ENCODE results near the gene PLEKHH3.

The PLEKHH3 gene

GRCh38 chr17:42676424-42677011 is at the start of gene PLEKHH3:
TSS of gene PLEKHH3 (minus strand) at chr17:42676994. CDS start at chr17:42676563, 431 bp downstream.
- DNase-seq, result no peak

- no peak for DNase-seq
Observed at GRCh38 chr17:42725143-42725542, 48.3 kb upstream of the PLEKHH3 start.

- no peak for DNase-seq
Observed at GRCh38 chr17:42723636-42724035, 46.8 kb upstream of the PLEKHH3 start.

- DNase-seq, result peak; percentile 58
Observed at GRCh38 chr17:42720996-42721583, 44.3 kb upstream of the PLEKHH3 start.

DNA sequence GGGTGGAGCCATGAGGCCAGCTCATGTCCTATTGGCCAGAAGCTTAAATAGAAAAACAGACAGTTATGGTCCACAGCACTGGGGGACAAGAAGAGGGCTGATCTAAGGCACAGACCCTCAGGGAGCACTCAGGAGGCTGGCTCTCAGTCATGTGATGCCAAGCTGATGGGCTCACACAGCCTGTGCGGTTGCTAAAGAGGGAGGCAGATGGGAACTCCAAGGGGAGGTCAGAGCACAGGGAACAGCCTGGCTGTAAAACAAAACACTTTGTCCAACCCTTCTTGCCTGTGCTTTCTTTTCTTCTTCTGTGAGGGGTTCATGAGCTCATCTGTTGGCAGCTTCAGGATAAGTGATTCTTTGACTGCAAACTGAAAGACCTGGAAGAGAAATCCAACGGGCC is 32.8 kb upstream of the PLEKHH3 start:
- DNase-seq, result no peak

DNA sequence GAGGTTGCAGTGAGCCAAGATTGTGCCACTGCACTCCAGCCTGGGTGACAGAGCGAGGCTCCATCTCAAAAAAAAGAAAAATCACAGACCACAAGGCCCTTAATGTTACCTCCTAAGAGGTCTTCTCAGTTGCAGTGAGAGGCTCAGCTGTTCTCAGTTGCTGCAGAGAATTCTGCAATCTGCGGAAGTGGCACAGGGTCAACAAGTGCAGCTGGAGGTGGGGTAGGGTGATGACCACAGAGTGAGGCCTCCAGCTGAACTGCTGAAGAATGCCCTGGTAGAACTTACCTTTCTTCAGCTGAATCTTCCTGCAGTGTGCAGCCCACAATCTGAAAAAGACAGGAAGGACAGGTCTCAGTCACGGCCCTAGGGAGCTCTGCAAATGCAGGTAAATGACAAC is 31.8 kb upstream of the PLEKHH3 start:
- no peak for DNase-seq

GRCh38 chr17:42706732-42707131 is 29.9 kb upstream of the PLEKHH3 start:
- no peak for DNase-seq

GRCh38 chr17:42704837-42705494 is 28.2 kb upstream of the PLEKHH3 start:
- DNase-seq, result peak; percentile 10

GRCh38 chr17:42704490-42704836 is 27.7 kb upstream of the PLEKHH3 start:
- no peak for DNase-seq

GRCh38 chr17:42702446-42702845 is 25.7 kb upstream of the PLEKHH3 start:
- no peak for DNase-seq

GRCh38 chr17:42700586-42701289 is 23.9 kb upstream of the PLEKHH3 start:
- DNase-seq, result no peak

- DNase-seq, result no peak
Observed at GRCh38 chr17:42699415-42699740, 22.6 kb upstream of the PLEKHH3 start.

- DNase-seq, result no peak
Observed at GRCh38 chr17:42698736-42699414, 22.1 kb upstream of the PLEKHH3 start.

GRCh38 chr17:42697108-42697811 is 20.5 kb upstream of the PLEKHH3 start:
- DNase-seq, result no peak

DNA sequence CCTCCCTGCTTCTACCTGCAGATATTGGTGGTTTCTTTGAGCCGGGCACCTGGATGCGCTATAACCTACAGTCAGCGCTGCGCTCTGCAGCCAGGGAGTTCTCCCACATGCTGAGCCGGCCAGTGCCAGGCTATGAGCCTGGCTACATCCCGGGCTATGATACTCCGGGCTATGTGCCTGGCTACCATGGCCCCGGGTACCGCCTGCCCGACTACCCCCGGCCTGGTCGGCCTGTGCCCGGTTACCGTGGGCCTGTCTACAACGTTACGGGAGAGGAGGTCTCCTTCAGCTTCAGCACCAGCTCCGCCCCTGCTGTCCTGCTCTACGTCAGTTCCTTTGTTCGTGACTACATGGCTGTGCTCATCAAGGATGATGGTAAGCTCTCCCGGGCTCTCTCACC is 18.7 kb upstream of the PLEKHH3 start:
- no peak for DNase-seq

DNA sequence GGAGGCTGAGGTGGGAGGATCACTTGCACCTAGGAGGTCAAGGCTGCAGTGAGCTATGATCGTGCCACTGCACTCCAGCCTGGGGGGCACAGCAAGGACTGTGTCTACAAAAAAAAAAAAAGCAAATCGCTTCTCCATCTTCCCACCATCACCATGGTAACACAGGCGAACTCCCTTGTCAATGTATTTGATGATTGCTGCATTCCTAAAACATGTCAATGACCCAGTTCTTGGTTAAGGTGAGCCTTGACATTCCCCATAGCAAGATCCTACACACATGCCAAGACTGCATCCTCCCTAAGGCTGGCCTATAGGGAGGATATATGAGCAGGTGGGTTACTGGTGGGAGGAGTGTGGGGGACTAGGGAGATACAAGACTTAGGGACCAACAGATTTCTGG is 17.7 kb upstream of the PLEKHH3 start:
- no peak for DNase-seq

GRCh38 chr17:42692489-42692888 is 15.7 kb upstream of the PLEKHH3 start:
- DNase-seq, result no peak

DNA sequence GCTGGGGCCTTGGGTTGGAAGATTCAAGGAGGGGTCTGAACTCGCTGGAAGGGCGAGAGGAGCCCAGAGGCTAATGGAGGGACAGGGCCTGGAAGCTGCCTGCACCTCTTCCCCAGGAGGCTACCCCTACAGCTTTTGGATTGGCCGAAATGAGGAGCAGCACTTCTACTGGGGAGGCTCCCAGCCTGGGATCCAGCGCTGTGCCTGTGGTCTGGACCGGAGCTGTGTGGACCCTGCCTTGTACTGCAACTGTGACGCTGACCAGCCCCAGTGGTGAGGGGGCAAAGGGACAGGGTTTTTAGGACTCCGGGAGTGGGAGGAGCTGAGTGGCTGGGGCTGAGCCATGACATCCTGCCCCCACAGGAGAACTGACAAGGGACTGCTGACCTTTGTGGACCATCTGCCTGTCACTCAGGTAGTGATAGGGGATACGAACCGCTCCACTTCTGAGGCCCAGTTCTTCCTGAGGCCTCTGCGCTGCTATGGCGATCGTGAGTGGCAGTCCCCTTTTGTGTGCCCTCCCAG is 14.3 kb upstream of the PLEKHH3 start:
- DNase-seq, result no peak

DNA sequence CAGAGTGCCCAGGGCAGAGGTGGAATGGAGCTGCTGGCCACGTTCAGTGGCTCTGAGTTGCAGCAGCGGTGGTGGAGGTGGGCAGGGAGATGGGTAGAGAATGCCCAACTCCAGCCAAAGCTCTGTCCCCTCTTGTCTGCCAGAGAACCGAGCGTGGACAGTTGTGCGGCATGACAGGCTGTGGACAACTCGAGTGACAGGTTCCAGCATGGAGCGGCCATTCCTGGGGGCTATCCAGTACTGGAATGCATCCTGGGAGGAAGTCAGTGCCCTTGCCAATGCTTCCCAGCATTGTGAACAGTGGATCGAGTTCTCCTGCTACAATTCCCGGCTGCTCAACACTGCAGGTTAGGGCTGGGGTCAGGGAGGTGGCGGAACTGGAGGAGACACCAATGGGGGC is 13.8 kb upstream of the PLEKHH3 start:
- DNase-seq, result no peak

GRCh38 chr17:42687707-42688320 is 11.0 kb upstream of the PLEKHH3 start:
- DNase-seq, result no peak

- DNase-seq, result no peak
Observed at GRCh38 chr17:42686520-42687128, 9.8 kb upstream of the PLEKHH3 start.

- no peak for DNase-seq
Observed at GRCh38 chr17:42685831-42686230, 9.0 kb upstream of the PLEKHH3 start.
